WTC11 (cell line): Measurements from ENCODE around the gene C2CD4A. TPM values are rescaled to one million over a fixed set of nuclear protein-coding genes. Genes with fewer than 3 reads are reported as not detected.

ENCODE experiments used
- ATAC-seq: fragments of 200-7000 bp; cut with Tn5 transposase; 2 replicates; pipeline ENCODE4 v1.10.0; 2021; ENCODE audit warnings: mild to moderate bottlenecking, moderate library complexity
- CTCF ChIA-PET: fragments of 300-600 bp; sonication (Branson Sonifier 250); formaldehyde crosslinking; loops from one replicate; lab custom pipeline; 2021; ENCODE audit warnings: antibody characterized with exemption; lab: Charles Lee
- POLR2A ChIA-PET: fragments of 350-600 bp; sonication (Branson Sonifier 250); formaldehyde crosslinking; loops from one replicate; lab custom pipeline; 2021; ENCODE audit warnings: antibody characterized with exemption; lab: Charles Lee
- DNase-seq: peaks from one replicate; pipeline ENCODE4 v3.0.0; 2021; ENCODE audit warnings: low spot score
- H3K27ac Mint-ChIP-seq: 2 replicates; pipeline ENCODE4 v1.8.0; 2021; ENCODE audit warnings: mixed read lengths
- H3K27me3 Mint-ChIP-seq: 2 replicates; pipeline ENCODE4 v1.8.0; 2021; ENCODE audit warnings: low read depth, mild to moderate bottlenecking, moderate library complexity, mixed read lengths
- H3K36me3 Mint-ChIP-seq: 2 replicates; pipeline ENCODE4 v1.8.0; 2021; ENCODE audit warnings: mixed read lengths
- H3K4me1 Mint-ChIP-seq: 2 replicates; pipeline ENCODE4 v1.8.0; 2022; ENCODE audit warnings: mixed read lengths
- H3K4me3 Mint-ChIP-seq: 2 replicates; pipeline ENCODE4 v1.8.0; 2021; ENCODE audit warnings: mild to moderate bottlenecking, moderate library complexity, mixed read lengths
- H3K9me3 Mint-ChIP-seq: 2 replicates; pipeline ENCODE4 v1.8.0; 2021; ENCODE audit warnings: mixed read lengths
- GABPB1 ChIP-seq: sonication (generic); formaldehyde crosslinking; IDR thresholded peaks from 2 replicates; pipeline ENCODE4 v1.8.1; 2023; ENCODE audit warnings: mild to moderate bottlenecking, missing genetic modification reagents
- IRF2 ChIP-seq: sonication (generic); formaldehyde crosslinking; IDR thresholded peaks from 2 replicates; pipeline ENCODE4 v1.8.0; 2022; ENCODE audit warnings: low read depth, missing genetic modification reagents, borderline replicate concordance
- NFE2L1 ChIP-seq: sonication (generic); formaldehyde crosslinking; IDR thresholded peaks from 2 replicates; pipeline ENCODE4 v1.8.1; 2023; ENCODE audit warnings: missing genetic modification reagents
- PRRX2 ChIP-seq: fragments of 250-450 bp; sonication (Bioruptor Pico); IDR thresholded peaks from 2 replicates; pipeline ENCODE4 v1.8.0; 2021; ENCODE audit warnings: mild to moderate bottlenecking
- SOX15 ChIP-seq: fragments of 250-450 bp; sonication (Bioruptor Pico); IDR thresholded peaks from 2 replicates; pipeline ENCODE4 v1.9.0; 2021; ENCODE audit warnings: mild to moderate bottlenecking
- SP1 ChIP-seq: sonication (generic); formaldehyde crosslinking; conservative IDR thresholded peaks from 2 replicates; pipeline ENCODE4 v1.8.1; 2022; ENCODE audit warnings: missing genetic modification reagents
- TEAD4 ChIP-seq: sonication (generic); formaldehyde crosslinking; IDR thresholded peaks from 2 replicates; pipeline ENCODE4 v1.8.0; 2022; ENCODE audit warnings: mild to moderate bottlenecking, missing genetic modification reagents
- TP53 ChIP-seq: sonication (generic); formaldehyde crosslinking; IDR thresholded peaks from 2 replicates; pipeline ENCODE4 v1.8.1; 2023; ENCODE audit warnings: mild to moderate bottlenecking, missing genetic modification reagents
- ZNF138 ChIP-seq: sonication (generic); formaldehyde crosslinking; conservative IDR thresholded peaks from 2 replicates; pipeline ENCODE4 v1.8.1; 2022; ENCODE audit warnings: mild to moderate bottlenecking, moderate library complexity, missing genetic modification reagents
- ZNF263 ChIP-seq: sonication (generic); formaldehyde crosslinking; IDR thresholded peaks from 2 replicates; pipeline ENCODE4 v1.8.1; 2022; ENCODE audit warnings: low read depth, mild to moderate bottlenecking, moderate library complexity, missing genetic modification reagents
- ZNF423 ChIP-seq: fragments of 250-450 bp; sonication (Bioruptor Pico); IDR thresholded peaks from 2 replicates; pipeline ENCODE4 v2.1.2; 2022; ENCODE audit warnings: mild to moderate bottlenecking, moderate library complexity
- total RNA-seq: library from RNA; stranded (reverse); gene quantifications from 3 replicates; pipeline ENCODE4 v1.2.3, GENCODE V29; 2021
- TF ChIP-seq, protein P1 (sequence below): sonication (generic); formaldehyde crosslinking; conservative IDR thresholded peaks from 2 replicates; pipeline ENCODE4 v1.8.1; 2023; ENCODE audit warnings: mild to moderate bottlenecking, low read depth, missing genetic modification reagents, moderate library complexity
- TF ChIP-seq, protein P2 (sequence below): fragments of 200-600 bp; IDR thresholded peaks from 2 replicates; pipeline ENCODE4 v1.8.0; 2022; ENCODE audit warnings: antibody characterized with exemption
- TF ChIP-seq, protein P3 (sequence below): sonication (generic); formaldehyde crosslinking; IDR thresholded peaks from 2 replicates; pipeline ENCODE4 v1.8.0; 2023; ENCODE audit warnings: missing genetic modification reagents, mild to moderate bottlenecking, borderline replicate concordance
- TF ChIP-seq, protein P4 (sequence below): sonication (generic); formaldehyde crosslinking; conservative IDR thresholded peaks from 2 replicates; pipeline ENCODE4 v1.8.1; 2022; ENCODE audit warnings: mild to moderate bottlenecking, missing genetic modification reagents
- TF ChIP-seq, protein P5 (sequence below): sonication (generic); formaldehyde crosslinking; IDR thresholded peaks from 2 replicates; pipeline ENCODE4 v1.8.1; 2022; ENCODE audit warnings: low read depth, mild to moderate bottlenecking, moderate library complexity, missing genetic modification reagents, borderline replicate concordance

C2CD4A gene
- total RNA-seq, 1 experiment from 2014 or later = 0.42 TPM

DNA sequence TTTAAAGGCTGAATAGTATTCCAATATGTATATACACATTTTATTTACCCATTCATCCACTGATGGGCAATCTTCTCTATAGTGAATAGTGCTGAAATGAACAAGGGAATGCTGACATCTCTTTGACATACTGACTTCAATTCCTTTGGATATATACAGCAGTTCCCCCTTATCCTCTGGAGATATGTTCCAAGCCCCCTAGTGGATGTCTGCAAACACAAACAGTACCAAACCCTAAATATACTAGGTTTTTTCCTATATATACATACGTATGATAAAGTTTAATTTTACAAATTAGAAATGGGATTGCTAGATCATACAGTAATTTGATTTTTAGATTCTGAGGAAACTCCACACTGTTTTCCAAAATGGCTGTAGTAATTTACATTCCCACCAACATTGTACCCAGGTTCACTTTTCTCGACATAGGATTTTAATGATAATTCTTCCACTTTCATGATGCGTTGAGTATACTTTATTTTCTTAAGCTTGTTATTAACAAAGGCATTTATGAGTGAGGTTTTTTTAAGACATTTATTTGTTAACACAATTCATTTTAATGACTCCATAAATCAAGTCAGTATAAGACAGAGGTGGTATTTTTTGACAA lies 44.7 kb upstream of the C2CD4A start (continued):
- TF ChIP-seq, protein P1, sequence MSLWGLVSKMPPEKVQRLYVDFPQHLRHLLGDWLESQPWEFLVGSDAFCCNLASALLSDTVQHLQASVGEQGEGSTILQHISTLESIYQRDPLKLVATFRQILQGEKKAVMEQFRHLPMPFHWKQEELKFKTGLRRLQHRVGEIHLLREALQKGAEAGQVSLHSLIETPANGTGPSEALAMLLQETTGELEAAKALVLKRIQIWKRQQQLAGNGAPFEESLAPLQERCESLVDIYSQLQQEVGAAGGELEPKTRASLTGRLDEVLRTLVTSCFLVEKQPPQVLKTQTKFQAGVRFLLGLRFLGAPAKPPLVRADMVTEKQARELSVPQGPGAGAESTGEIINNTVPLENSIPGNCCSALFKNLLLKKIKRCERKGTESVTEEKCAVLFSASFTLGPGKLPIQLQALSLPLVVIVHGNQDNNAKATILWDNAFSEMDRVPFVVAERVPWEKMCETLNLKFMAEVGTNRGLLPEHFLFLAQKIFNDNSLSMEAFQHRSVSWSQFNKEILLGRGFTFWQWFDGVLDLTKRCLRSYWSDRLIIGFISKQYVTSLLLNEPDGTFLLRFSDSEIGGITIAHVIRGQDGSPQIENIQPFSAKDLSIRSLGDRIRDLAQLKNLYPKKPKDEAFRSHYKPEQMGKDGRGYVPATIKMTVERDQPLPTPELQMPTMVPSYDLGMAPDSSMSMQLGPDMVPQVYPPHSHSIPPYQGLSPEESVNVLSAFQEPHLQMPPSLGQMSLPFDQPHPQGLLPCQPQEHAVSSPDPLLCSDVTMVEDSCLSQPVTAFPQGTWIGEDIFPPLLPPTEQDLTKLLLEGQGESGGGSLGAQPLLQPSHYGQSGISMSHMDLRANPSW (CRISPR knock-in tag) = no peak
- TF ChIP-seq NFE2L1 (no peak), ZNF423 (CRISPR knock-in tag) (no peak)
- TF ChIP-seq, protein P2, sequence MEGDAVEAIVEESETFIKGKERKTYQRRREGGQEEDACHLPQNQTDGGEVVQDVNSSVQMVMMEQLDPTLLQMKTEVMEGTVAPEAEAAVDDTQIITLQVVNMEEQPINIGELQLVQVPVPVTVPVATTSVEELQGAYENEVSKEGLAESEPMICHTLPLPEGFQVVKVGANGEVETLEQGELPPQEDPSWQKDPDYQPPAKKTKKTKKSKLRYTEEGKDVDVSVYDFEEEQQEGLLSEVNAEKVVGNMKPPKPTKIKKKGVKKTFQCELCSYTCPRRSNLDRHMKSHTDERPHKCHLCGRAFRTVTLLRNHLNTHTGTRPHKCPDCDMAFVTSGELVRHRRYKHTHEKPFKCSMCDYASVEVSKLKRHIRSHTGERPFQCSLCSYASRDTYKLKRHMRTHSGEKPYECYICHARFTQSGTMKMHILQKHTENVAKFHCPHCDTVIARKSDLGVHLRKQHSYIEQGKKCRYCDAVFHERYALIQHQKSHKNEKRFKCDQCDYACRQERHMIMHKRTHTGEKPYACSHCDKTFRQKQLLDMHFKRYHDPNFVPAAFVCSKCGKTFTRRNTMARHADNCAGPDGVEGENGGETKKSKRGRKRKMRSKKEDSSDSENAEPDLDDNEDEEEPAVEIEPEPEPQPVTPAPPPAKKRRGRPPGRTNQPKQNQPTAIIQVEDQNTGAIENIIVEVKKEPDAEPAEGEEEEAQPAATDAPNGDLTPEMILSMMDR = no peak

DNA sequence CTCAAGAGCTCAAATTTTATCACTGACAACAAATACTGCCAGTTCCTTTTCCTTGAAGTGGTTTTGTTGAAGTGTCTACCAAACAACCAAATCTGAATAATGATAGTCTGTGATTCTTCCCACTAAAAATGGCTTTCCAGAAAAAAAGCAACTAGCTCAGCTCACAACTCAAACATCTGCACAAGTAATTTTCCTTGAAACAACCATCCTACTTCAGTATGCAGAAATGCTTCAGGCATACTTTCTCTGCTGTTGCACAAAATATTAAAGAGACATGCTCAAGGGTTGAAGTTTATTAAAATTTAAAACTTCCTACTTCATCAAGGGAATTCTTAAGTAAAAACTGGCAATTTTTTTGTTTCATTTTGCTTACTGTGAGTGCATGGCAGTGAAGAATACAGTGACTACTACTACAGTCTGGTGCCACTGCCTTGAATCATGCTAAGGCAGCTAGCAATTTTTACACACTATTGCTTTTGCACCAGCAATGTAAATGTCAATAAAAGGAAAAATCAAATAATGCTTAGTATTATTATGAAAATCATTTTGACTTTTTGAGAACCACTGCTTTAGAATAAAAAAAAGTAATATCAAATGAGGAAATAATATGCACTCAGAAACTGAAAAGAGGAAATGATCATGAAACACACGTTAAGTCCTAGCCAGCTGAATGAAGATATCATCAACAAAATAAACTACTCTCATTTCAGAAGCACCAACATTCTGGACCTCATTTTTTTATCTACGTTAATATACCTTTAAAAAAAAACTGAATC lies 40.1 kb upstream of the C2CD4A start:
- H3K27ac Mint-ChIP-seq = no peak overlapping the region
- H3K36me3 Mint-ChIP-seq = no peaks in the 10 kb centered on the region
- ChIA-PET POLR2A (no interaction called here), CTCF (no interaction called here)
- no peak overlapping the region for H3K4me3 Mint-ChIP-seq
- TF ChIP-seq PRRX2 (CRISPR knock-in tag) = no peak
- TF ChIP-seq, protein P3, sequence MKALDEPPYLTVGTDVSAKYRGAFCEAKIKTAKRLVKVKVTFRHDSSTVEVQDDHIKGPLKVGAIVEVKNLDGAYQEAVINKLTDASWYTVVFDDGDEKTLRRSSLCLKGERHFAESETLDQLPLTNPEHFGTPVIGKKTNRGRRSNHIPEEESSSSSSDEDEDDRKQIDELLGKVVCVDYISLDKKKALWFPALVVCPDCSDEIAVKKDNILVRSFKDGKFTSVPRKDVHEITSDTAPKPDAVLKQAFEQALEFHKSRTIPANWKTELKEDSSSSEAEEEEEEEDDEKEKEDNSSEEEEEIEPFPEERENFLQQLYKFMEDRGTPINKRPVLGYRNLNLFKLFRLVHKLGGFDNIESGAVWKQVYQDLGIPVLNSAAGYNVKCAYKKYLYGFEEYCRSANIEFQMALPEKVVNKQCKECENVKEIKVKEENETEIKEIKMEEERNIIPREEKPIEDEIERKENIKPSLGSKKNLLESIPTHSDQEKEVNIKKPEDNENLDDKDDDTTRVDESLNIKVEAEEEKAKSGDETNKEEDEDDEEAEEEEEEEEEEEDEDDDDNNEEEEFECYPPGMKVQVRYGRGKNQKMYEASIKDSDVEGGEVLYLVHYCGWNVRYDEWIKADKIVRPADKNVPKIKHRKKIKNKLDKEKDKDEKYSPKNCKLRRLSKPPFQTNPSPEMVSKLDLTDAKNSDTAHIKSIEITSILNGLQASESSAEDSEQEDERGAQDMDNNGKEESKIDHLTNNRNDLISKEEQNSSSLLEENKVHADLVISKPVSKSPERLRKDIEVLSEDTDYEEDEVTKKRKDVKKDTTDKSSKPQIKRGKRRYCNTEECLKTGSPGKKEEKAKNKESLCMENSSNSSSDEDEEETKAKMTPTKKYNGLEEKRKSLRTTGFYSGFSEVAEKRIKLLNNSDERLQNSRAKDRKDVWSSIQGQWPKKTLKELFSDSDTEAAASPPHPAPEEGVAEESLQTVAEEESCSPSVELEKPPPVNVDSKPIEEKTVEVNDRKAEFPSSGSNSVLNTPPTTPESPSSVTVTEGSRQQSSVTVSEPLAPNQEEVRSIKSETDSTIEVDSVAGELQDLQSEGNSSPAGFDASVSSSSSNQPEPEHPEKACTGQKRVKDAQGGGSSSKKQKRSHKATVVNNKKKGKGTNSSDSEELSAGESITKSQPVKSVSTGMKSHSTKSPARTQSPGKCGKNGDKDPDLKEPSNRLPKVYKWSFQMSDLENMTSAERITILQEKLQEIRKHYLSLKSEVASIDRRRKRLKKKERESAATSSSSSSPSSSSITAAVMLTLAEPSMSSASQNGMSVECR (CRISPR knock-in tag) = no peak
- no peaks in the 10 kb centered on the region for H3K4me1 Mint-ChIP-seq
- DNase-seq (no peak), ATAC-seq (no peak)
- no peaks in the 10 kb centered on the region for H3K9me3 Mint-ChIP-seq
- H3K27me3 Mint-ChIP-seq = no peaks in the 10 kb centered on the region

DNA sequence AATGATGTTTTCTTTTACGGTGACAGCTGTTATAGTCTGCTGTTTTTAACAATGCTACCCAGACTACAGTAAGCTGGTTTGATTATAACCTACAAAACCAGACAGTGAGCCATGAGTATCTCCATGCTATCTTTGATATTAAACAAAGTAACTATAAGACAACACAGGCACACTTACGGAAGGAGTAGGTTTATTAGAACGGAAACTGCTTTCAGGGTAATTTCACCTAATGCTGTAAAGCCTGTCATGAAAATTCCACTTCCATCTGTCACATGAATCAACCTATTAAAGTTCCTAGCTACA lies 39.6 kb upstream of the C2CD4A start:
- Mint-ChIP-seq H3K27me3 (no peaks in the 10 kb centered on the region), H3K4me3 (no peak overlapping the region), H3K9me3 (no peaks in the 10 kb centered on the region), H3K27ac (no peak overlapping the region), H3K36me3 (no peaks in the 10 kb centered on the region), H3K4me1 (no peaks in the 10 kb centered on the region)
- POLR2A ChIA-PET = no interaction called here
- CTCF ChIA-PET = no interaction called here
- DNase-seq = no peak
- ATAC-seq = no peak
- TF ChIP-seq, protein P4, sequence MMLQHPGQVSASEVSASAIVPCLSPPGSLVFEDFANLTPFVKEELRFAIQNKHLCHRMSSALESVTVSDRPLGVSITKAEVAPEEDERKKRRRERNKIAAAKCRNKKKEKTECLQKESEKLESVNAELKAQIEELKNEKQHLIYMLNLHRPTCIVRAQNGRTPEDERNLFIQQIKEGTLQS = no peak
- TF ChIP-seq, protein P5, sequence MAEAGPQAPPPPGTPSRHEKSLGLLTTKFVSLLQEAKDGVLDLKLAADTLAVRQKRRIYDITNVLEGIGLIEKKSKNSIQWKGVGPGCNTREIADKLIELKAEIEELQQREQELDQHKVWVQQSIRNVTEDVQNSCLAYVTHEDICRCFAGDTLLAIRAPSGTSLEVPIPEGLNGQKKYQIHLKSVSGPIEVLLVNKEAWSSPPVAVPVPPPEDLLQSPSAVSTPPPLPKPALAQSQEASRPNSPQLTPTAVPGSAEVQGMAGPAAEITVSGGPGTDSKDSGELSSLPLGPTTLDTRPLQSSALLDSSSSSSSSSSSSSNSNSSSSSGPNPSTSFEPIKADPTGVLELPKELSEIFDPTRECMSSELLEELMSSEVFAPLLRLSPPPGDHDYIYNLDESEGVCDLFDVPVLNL (CRISPR knock-in tag) = no peak
- TF ChIP-seq, protein P1 (CRISPR knock-in tag) = no peak
- no peak for TF ChIP-seq IRF2
- TF ChIP-seq GABPB1 (CRISPR knock-in tag) = no peak
- TF ChIP-seq, protein P2 = no peak
- TF ChIP-seq SOX15 (CRISPR knock-in tag) = no peak
- TF ChIP-seq TP53 (CRISPR knock-in tag) = no peak
- no peak for TF ChIP-seq TEAD4 (CRISPR knock-in tag)
- no peak for TF ChIP-seq ZNF138
- TF ChIP-seq SP1 = no peak
- TF ChIP-seq ZNF263 (CRISPR knock-in tag) = no peak
